ENCODE measurements around the gene EIF2AK2.

Gene EIF2AK2

DNA sequence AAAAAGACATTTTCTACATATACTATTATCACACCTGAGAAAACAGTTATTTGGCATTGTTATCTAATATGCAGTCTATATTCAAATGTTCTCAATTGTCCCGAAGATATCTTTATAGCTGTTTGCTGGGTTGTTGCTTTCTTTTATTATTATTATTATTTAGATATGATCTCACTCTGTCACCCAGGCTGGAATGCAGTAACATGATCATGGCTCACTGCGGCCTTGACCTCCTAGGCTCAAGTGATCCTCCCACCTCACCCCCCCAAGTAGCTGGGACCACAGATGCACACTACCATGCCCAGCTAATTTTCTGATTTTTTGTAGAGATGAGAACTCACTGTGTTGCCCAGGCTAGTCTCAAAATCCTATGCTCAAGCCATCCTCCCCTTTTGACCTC lies 52.6 kb downstream of the EIF2AK2 start:
- Histone ChIP-seq H3K27ac (no peak overlapping the region), H3K4me3 (no peak overlapping the region), H3K36me3 (ENCODE audit: insufficient read depth, low read length) (peaks cover 40% of the 10 kb centered on the region), H3K9me3 (ENCODE audit: low read depth, low read length) (no peaks in the 10 kb centered on the region), H3K9ac (ENCODE audit: insufficient read length) (no peak overlapping the region)
- no peak for DNase-seq (ENCODE audit: low read depth, low spot score)
- TF ChIP-seq EZH2 (IDR thresholded peaks at IDR 0.05) (no peak), POLR2AphosphoS5 (IDR thresholded peaks at IDR 0.05; ENCODE audit: borderline replicate concordance, low read depth, low read length) (no peak)

DNA sequence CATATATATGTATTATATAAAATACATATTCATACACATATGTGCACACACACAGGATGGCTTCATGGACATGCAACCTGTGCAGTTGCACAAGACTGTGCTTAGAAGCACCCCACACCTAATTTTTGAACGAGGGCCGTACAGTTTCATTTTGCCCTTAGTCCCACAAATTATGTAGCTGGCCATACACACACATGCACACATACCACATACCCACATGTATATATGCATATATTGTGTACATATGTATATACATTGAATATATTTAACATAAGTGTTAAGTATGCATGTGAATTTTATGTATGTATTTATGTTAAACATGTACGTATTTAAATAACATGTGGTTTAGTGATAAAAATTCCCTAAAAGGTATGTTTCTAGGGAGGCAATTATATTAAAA lies 54.2 kb downstream of the EIF2AK2 start:
- Histone ChIP-seq H3K27ac (no peak overlapping the region), H3K9me3 (ENCODE audit: low read depth, low read length) (no peaks in the 10 kb centered on the region), H3K9ac (ENCODE audit: insufficient read length) (no peak overlapping the region), H3K36me3 (ENCODE audit: insufficient read depth, low read length) (peaks cover 38% of the 10 kb centered on the region), H3K4me3 (no peak overlapping the region)
- DNase-seq (ENCODE audit: low read depth, low spot score), result no peak
- no peak for TF ChIP-seq POLR2AphosphoS5 (IDR thresholded peaks at IDR 0.05; ENCODE audit: borderline replicate concordance, low read depth, low read length)
- no peak for TF ChIP-seq EZH2 (IDR thresholded peaks at IDR 0.05)
- no peak for TF ChIP-seq FOXP2 (optimal IDR thresholded peaks at IDR 0.05; ENCODE audit: control extremely low read depth, extremely low read length, insufficient read depth)

DNA sequence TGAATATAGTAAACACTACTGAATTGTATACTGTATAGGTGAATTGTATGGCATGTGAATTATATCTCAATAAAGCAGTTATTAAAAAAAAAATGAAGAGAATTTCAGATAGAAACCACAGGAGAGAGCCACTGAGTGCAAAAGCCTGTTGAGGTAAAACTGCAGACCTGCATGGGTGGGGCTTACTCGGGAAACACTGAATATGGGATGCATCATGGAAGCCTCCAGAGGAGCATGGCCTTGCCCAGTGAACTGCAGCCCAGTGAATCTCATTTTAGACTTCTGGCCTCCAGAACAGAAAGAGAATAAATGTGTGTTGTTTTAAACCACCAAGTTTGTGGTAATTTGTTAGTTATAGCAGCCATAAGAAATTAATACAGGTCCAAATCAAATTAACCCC lies 56.7 kb downstream of the EIF2AK2 start:
- no peaks in the 10 kb centered on the region for H3K9me3 ChIP-seq (ENCODE audit: low read depth, low read length)
- no peak for DNase-seq (ENCODE audit: low read depth, low spot score)
- no peak overlapping the region for H3K27ac ChIP-seq
- TF ChIP-seq EZH2 (IDR thresholded peaks at IDR 0.05), result no peak
- TF ChIP-seq FOXP2 (optimal IDR thresholded peaks at IDR 0.05; ENCODE audit: control extremely low read depth, extremely low read length, insufficient read depth), result no peak
- TF ChIP-seq POLR2AphosphoS5 (IDR thresholded peaks at IDR 0.05; ENCODE audit: borderline replicate concordance, low read depth, low read length), result no peak
- peaks cover 51% of the 10 kb centered on the region for H3K36me3 ChIP-seq (ENCODE audit: insufficient read depth, low read length)
- H3K4me3 ChIP-seq, result no peak overlapping the region
- H3K9ac ChIP-seq (ENCODE audit: insufficient read length), result no peak overlapping the region

DNA sequence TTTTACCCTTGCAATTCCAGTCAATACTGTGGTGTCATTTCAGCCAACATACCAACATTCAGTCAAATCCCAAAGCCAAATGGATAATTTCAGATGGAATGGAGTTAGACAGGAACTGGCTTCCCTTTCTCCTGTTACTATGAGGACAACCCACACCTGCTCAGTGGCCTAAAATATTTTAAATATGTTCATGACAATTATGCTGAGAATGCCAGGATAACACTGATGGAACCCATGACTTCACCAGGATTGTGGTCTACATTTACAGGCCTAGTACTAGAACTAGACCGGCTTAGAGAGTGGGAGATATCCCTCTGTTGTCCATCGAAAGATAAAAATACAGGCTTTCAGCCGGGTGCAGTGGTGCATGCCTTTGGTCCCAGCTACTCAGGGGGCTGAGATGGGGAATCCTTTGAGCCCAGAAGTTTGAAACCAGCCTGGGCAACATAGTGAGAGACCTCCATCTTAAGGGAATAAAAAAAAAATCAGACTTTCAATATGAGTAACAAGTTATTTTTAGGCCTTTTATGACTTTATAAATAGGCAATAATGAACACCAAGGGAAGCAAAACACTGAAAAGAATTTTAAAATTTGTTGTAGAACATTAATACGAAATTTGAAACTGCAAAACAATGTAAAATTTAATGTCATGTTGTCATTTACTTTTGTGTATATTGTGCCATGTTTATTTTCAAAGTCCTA lies 58.2 kb downstream of the EIF2AK2 start:
- H3K27ac ChIP-seq, result no peak overlapping the region

DNA sequence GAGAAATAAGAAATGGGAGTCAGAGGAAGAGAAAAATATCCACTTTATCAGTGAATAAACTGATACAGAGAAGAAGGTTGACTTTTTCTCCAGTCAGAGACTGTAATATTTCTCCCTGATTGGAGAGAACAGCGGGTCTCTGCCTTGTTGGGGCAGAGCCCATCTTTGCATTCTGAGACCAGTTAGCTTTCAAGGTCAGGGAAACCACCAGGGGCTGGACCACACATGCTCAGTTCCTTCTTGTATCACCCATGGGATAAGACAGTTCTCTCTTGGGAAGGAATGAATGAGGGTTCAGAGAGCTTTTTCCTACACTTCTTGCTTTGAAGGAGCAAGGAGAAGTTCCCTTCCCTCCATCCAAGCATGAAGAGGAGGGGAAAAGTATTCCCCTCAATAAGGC lies 60.2 kb downstream of the EIF2AK2 start:
- Histone ChIP-seq H3K9ac (ENCODE audit: insufficient read length) (no peak overlapping the region), H3K36me3 (ENCODE audit: insufficient read depth, low read length) (peaks cover 74% of the 10 kb centered on the region), H3K9me3 (ENCODE audit: low read depth, low read length) (no peaks in the 10 kb centered on the region), H3K4me3 (no peak overlapping the region), H3K27ac (no peak overlapping the region)
- TF ChIP-seq POLR2AphosphoS5 (IDR thresholded peaks at IDR 0.05; ENCODE audit: borderline replicate concordance, low read depth, low read length), result no peak
- TF ChIP-seq FOXP2 (optimal IDR thresholded peaks at IDR 0.05; ENCODE audit: control extremely low read depth, extremely low read length, insufficient read depth), result no peak
- no peak for DNase-seq (ENCODE audit: low read depth, low spot score)

More for the DNA sequence above, 58.2 kb downstream of the EIF2AK2 start:
- no peak overlapping the region for H3K9ac ChIP-seq (ENCODE audit: insufficient read length)
- H3K36me3 ChIP-seq (ENCODE audit: insufficient read depth, low read length), result peaks cover 65% of the 10 kb centered on the region
- TF ChIP-seq FOXP2 (optimal IDR thresholded peaks at IDR 0.05; ENCODE audit: control extremely low read depth, extremely low read length, insufficient read depth) (no peak), EZH2 (IDR thresholded peaks at IDR 0.05) (no peak), POLR2AphosphoS5 (IDR thresholded peaks at IDR 0.05; ENCODE audit: borderline replicate concordance, low read depth, low read length) (no peak)
- DNase-seq (ENCODE audit: low read depth, low spot score), result no peak
- H3K4me3 ChIP-seq, result no peak overlapping the region
- no peaks in the 10 kb centered on the region for H3K9me3 ChIP-seq (ENCODE audit: low read depth, low read length)

DNA sequence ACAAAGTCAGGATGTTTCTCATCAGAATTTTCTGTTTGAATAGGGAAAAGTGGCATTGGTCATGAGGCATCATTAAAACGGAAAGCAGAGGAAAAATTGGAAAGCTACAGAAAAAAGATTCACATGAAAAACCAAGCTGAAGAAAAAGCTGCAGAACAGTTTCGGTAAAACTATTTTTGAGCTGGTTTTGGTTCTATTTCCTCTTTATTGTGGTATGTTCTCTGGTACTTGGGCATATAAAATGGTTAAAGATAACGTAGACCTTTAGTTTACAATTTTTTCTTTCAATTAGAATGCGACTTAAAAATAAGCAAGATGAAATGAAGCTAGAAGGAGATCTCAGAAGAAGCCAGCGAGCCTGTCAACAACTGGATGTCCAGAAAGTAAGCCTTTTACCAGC lies 64.9 kb downstream of the EIF2AK2 start:
- no peak overlapping the region for H3K9ac ChIP-seq (ENCODE audit: insufficient read length)
- H3K9me3 ChIP-seq (ENCODE audit: low read depth, low read length), result no peaks in the 10 kb centered on the region
- DNase-seq (ENCODE audit: low read depth, low spot score), result no peak
- TF ChIP-seq POLR2AphosphoS5 (IDR thresholded peaks at IDR 0.05; ENCODE audit: borderline replicate concordance, low read depth, low read length) (no peak), FOXP2 (optimal IDR thresholded peaks at IDR 0.05; ENCODE audit: control extremely low read depth, extremely low read length, insufficient read depth) (no peak), EZH2 (IDR thresholded peaks at IDR 0.05) (no peak)
- H3K4me3 ChIP-seq, result no peak overlapping the region
- H3K36me3 ChIP-seq (ENCODE audit: insufficient read depth, low read length), result peaks cover 64% of the 10 kb centered on the region
- H3K27ac ChIP-seq, result no peak overlapping the region

DNA sequence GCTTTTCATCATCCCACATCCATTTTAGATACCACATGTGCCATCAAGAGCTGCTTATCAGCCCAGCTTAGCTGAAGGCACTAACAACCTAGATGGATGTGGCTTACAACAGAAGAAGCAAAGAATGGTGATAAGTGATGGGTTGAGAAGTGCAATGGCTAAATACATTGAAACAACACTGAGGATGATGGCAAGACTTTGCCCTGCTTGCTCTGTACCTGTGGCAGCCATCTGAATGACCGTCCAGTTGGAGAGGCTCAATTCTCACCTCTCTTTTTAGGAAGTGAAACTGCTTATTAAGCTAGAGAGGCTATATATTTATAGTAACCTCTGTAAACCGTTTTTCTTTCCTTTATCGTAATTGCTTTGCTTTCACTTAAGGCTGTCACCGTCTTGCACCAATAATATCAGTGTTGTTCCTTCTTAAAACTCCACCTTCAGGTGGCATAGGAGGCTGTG lies 66.7 kb downstream of the EIF2AK2 start:
- H3K27ac ChIP-seq, result no peak overlapping the region
- H3K9ac ChIP-seq (ENCODE audit: insufficient read length), result no peak overlapping the region
- no peaks in the 10 kb centered on the region for H3K9me3 ChIP-seq (ENCODE audit: low read depth, low read length)
- H3K36me3 ChIP-seq (ENCODE audit: insufficient read depth, low read length), result peaks cover 46% of the 10 kb centered on the region
- TF ChIP-seq POLR2AphosphoS5 (IDR thresholded peaks at IDR 0.05; ENCODE audit: borderline replicate concordance, low read depth, low read length) (no peak), EZH2 (IDR thresholded peaks at IDR 0.05) (no peak), FOXP2 (optimal IDR thresholded peaks at IDR 0.05; ENCODE audit: control extremely low read depth, extremely low read length, insufficient read depth) (no peak)
- DNase-seq (ENCODE audit: low read depth, low spot score), result no peak
- H3K4me3 ChIP-seq, result no peak overlapping the region

DNA sequence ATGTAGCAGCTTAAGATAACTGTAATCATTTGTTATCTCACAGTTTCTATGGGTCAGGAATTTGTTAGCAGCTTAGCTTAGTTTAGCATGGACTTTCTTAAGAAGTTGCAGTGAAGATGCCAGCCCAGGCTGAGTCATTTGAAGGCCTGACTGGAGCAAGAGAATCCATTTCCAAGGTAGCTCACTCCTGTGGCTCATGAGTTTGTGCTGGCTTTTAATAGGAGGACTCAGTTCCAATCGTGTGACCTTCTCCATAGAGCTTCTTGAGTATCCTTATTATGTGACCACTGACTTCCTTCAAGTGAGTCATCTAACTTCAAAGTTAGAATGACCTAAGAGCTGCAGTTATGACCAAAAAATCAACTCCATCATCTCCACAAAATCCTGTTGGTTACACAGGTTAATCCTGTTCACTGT lies 71.0 kb downstream of the EIF2AK2 start:
- H3K27ac ChIP-seq, result no peak overlapping the region
- no peak overlapping the region for H3K9ac ChIP-seq (ENCODE audit: insufficient read length)
- H3K36me3 ChIP-seq (ENCODE audit: insufficient read depth, low read length), result peaks cover 20% of the 10 kb centered on the region
- H3K4me3 ChIP-seq, result peak overlapping the region; percentile 17; the same call in 1 of the 2 replicates
- DNase-seq (ENCODE audit: low read depth, low spot score), result no peak
- H3K9me3 ChIP-seq (ENCODE audit: low read depth, low read length), result no peaks in the 10 kb centered on the region
- no peak for TF ChIP-seq FOXP2 (optimal IDR thresholded peaks at IDR 0.05; ENCODE audit: control extremely low read depth, extremely low read length, insufficient read depth)
- no peak for TF ChIP-seq POLR2AphosphoS5 (IDR thresholded peaks at IDR 0.05; ENCODE audit: borderline replicate concordance, low read depth, low read length)
- no peak for TF ChIP-seq EZH2 (IDR thresholded peaks at IDR 0.05)

DNA sequence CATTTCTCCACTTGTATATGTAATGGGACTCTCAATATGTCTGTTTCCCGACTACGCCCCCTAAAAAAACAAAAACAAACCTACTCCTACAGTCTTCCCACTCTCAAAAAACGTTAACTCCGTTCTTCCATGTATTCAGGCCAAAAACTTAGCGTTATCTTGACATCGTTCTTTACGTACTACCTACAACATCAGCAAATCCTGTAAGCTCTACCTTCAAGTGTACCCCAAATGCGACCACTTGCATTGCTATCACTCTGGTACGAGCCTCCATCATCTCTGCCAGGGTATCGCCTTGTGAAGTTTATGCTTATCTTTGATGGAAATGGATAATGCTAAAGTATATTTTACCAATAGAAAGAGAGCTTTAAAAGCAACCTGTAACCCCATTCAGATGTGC lies 72.0 kb downstream of the EIF2AK2 start:
- TF ChIP-seq FOXP2 (optimal IDR thresholded peaks at IDR 0.05; ENCODE audit: control extremely low read depth, extremely low read length, insufficient read depth) (no peak), EZH2 (IDR thresholded peaks at IDR 0.05) (no peak), POLR2AphosphoS5 (IDR thresholded peaks at IDR 0.05; ENCODE audit: borderline replicate concordance, low read depth, low read length) (no peak)
- no peak overlapping the region for H3K27ac ChIP-seq
- H3K4me3 ChIP-seq, result peak overlapping the region; percentile 98
- H3K9me3 ChIP-seq (ENCODE audit: low read depth, low read length), result no peaks in the 10 kb centered on the region
- no peak for DNase-seq (ENCODE audit: low read depth, low spot score)
- H3K9ac ChIP-seq (ENCODE audit: insufficient read length), result peak overlapping the region; percentile 82
- peaks cover 19% of the 10 kb centered on the region for H3K36me3 ChIP-seq (ENCODE audit: insufficient read depth, low read length)
